GM12872 (cell line): ENCODE measurements around the gene PMF1.

ENCODE experiments used
- TF ChIP-seq, protein P1 (sequence below): IDR thresholded peaks from 3 replicates; pipeline ENCODE4 v1.5.1; 2011; ENCODE audit warnings: low read depth, mild to moderate bottlenecking, low read length, moderate library complexity; ENCODE audit not compliant: insufficient read depth

PMF1 gene

DNA sequence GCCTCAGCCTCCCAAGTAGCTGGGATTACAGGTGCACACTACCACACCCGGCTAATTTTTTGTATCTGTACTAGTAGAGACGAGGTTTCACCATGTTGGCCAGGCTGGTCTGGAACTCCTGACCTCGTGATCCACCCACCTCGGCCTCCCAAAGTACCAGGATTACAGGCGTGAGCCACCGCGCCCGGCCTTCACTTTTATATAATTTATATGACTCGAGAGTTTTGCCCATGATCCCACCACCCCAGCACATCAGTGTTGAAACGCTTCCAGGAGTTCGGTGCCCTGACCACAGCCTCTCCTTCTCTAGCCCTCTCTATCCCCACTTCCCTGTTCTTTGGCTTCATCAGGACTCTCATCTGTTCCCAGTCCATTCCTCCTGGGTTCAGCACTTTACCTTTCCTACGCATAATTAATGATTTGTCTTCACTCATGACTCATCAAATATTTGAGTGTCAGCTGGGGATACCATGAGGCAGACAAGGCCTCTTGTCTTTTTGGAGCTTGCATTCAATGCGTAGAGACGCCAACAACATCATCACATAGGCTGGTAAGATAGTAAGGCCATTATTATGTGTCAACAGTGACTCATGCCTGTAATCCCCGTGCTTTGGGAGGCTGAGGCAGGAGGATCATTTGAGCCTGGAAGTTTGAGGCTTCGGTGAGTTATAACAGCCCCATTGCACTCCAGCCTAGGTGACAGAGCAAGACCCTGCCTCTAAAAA is 1.4 kb downstream of the PMF1 start:
- TF ChIP-seq, protein P1, sequence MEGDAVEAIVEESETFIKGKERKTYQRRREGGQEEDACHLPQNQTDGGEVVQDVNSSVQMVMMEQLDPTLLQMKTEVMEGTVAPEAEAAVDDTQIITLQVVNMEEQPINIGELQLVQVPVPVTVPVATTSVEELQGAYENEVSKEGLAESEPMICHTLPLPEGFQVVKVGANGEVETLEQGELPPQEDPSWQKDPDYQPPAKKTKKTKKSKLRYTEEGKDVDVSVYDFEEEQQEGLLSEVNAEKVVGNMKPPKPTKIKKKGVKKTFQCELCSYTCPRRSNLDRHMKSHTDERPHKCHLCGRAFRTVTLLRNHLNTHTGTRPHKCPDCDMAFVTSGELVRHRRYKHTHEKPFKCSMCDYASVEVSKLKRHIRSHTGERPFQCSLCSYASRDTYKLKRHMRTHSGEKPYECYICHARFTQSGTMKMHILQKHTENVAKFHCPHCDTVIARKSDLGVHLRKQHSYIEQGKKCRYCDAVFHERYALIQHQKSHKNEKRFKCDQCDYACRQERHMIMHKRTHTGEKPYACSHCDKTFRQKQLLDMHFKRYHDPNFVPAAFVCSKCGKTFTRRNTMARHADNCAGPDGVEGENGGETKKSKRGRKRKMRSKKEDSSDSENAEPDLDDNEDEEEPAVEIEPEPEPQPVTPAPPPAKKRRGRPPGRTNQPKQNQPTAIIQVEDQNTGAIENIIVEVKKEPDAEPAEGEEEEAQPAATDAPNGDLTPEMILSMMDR = no peak

- TF ChIP-seq, protein P1 = no peak
Observed at GRCh38 chr1:156217871-156218270, 5.1 kb downstream of the PMF1 start.

GRCh38 chr1:156220226-156220625 is 7.4 kb downstream of the PMF1 start:
- TF ChIP-seq, protein P1 = no peak

GRCh38 chr1:156221986-156222692 is 9.3 kb downstream of the PMF1 start:
- TF ChIP-seq, protein P1 = no peak

- TF ChIP-seq, protein P1 = no peak
Observed at GRCh38 chr1:156225677-156226014, 12.8 kb downstream of the PMF1 start.

DNA sequence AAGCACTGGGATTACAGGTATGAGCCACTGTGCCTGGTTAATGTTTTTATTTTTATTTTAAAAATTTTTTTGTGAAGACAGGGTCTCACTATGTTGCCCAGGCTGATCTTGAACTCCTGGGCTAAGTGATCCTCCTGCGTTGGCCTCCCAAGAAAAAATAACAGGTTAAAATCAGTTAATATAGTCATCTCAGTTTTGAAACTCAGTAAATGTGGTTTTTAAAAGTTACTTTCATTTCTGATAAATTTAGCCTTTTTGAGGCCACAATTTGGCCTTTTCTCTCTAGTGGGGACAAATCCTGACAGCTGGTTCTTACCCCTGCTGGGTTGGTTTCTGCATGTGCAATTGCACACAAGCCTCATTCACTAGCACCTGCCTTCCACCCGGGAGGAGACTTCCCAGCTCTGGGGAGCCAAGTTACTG is 13.3 kb downstream of the PMF1 start:
- TF ChIP-seq, protein P1 = no peak

DNA sequence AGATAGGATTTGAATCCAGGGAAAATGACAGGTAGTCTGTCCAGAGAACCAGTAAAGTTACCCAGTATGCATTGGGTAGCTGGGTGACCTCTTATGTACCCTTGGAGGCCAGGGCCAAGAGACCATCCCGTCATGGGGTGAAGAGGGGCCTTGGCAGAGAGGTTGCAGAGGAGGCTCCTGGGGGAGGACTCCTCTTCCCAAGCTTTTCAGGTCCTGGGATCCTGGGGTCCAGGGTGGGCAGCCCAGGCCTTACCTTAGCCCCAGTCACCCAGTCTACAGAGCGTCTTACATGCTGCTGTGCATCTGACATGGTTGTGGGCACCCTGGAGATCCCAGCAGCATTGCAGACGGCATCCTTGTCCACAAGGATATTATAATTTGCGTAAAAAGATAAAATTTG is 14.0 kb downstream of the PMF1 start:
- TF ChIP-seq, protein P1 = no peak
